SK-N-MC (cell line): ENCODE data around the gene CCER1.

Experiments
- DNase-seq: peaks from one replicate; pipeline ENCODE4 v3.0.0-alpha.2; 2011; ENCODE audit warnings: low read depth, low spot score
- H3K27ac ChIP-seq: fragments of 200-600 bp; sonication (generic); 2 replicates; pipeline ENCODE4 v1.5.1; 2016; ENCODE audit warnings: mixed run types
- H3K36me3 ChIP-seq: fragments of 200-600 bp; sonication (generic); 2 replicates; pipeline ENCODE4 v1.6.1; 2017; ENCODE audit warnings: antibody characterized with exemption, low read length, mixed read lengths; ENCODE audit not compliant: insufficient read depth
- H3K4me3 ChIP-seq: fragments of 200-600 bp; sonication (generic); 2 replicates; pipeline ENCODE4 v1.5.1; 2016
- H3K9ac ChIP-seq: fragments of 200-600 bp; sonication (generic); 2 replicates; pipeline ENCODE4 v1.8.0; 2017; ENCODE audit warnings: mixed run types, mixed read lengths; ENCODE audit not compliant: insufficient read length
- H3K9me3 ChIP-seq: fragments of 200-600 bp; sonication (generic); 2 replicates; pipeline ENCODE4 v1.6.1; 2017; ENCODE audit warnings: low read depth, mild to moderate bottlenecking, antibody characterized with exemption, low read length, moderate library complexity, mixed read lengths
- EZH2 ChIP-seq: fragments of 200-600 bp; sonication (generic); IDR thresholded peaks from one replicate; pipeline ENCODE4 v1.6.1; 2017; ENCODE audit warnings: antibody characterized with exemption
- FOXP2 ChIP-seq: optimal IDR thresholded peaks from 2 replicates; pipeline ENCODE3; 2011; ENCODE audit warnings: mild to moderate bottlenecking, moderate library complexity; ENCODE audit not compliant: insufficient read depth; ENCODE audit errors: extremely low read length, control extremely low read depth
- POLR2AphosphoS5 ChIP-seq: IDR thresholded peaks from 2 replicates; pipeline ENCODE4 v1.6.1; 2012; ENCODE audit warnings: mild to moderate bottlenecking, low read depth, low read length, borderline replicate concordance

Gene CCER1

DNA sequence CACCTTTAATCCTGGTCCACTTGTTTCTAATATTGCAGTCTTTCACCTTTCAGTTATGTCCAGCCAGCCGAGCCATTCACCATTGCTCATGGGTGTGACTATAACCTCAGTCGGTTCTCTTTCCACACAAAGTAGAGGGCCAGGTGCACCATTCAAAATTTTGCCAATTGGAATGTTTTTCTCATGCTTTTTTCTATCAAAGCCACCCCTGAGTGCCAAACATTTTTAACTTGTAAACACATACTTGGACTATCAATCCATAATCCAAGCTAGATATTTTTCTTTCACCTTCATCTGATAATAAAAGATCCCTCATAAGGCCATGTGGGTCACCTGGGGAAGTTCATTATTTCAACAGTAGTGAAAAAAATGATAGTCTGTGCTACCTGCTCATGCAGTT, 52.4 kb downstream of the CCER1 start:
- Histone ChIP-seq H3K27ac (no peak overlapping the region), H3K9ac (no peak overlapping the region), H3K9me3 (no peaks in the 10 kb centered on the region), H3K4me3 (no peak overlapping the region), H3K36me3 (no peaks in the 10 kb centered on the region)
- DNase-seq, result no peak
- no peak for TF ChIP-seq EZH2
- no peak for TF ChIP-seq POLR2AphosphoS5
- TF ChIP-seq FOXP2, result no peak
